Esophagus squamous epithelium (tissue), 5 donors: Measurements from ENCODE around the gene LRRC3B. TPM values are rescaled to one million over a fixed set of nuclear protein-coding genes. Genes with fewer than 3 reads are reported as not detected.

Experiments
- DNase-seq: peaks from one replicate; lab custom pipeline; 2025; lab: John Stamatoyannopoulos, UW
- H3K27ac ChIP-seq, 4 donors: fragments of 200-600 bp; sonication (generic); one replicate each; pipeline ENCODE4 v1.5.1; 2016 to 2019; ENCODE audit warnings: mild to moderate bottlenecking in 1 of 4
- H3K27me3 ChIP-seq, 4 donors: fragments of 200-600 bp; sonication (generic); 1 replicate in 3 of 4; 2 replicates in 1 of 4; pipeline versions ENCODE4 v1.5.1 to v1.6.0; 2017 to 2021; ENCODE audit warnings: antibody characterized with exemption in 1 of 4
- H3K36me3 ChIP-seq, 3 donors: fragments of 200-600 bp; sonication (generic); one replicate each; pipeline ENCODE4 v1.5.1; 2016 to 2019
- H3K4me1 ChIP-seq, 3 donors: fragments of 200-600 bp; sonication (generic); one replicate each; pipeline ENCODE4 v1.5.1; 2017 to 2019
- H3K4me3 ChIP-seq, 4 donors: fragments of 200-600 bp; sonication (generic); 1 replicate in 3 of 4; 2 replicates in 1 of 4; pipeline ENCODE4 v1.5.1; 2016 to 2019; ENCODE audit warnings: mild to moderate bottlenecking in 2 of 4, moderate library complexity in 1 of 4
- H3K9me3 ChIP-seq, 3 donors: fragments of 200-600 bp; sonication (generic); one replicate each; pipeline ENCODE4 v1.5.1; 2016 to 2019
- POLR2A ChIP-seq, 4 donors: fragments of 450-650 bp; IDR thresholded peaks; one replicate each; pipeline ENCODE4 v1.6.1; 2017; ENCODE audit warnings: antibody characterized with exemption in 4 of 4, mild to moderate bottlenecking in 4 of 4, moderate library complexity in 3 of 4
- WGBS, 2 donors: methylation state at CpG; one replicate each; pipeline ENCODE4 v1.1.5; 2018; 5-methylcytosine and 5-hydroxymethylcytosine counted together
- intact Hi-C: fragments of 100-400 bp; cut with DNase I; formaldehyde crosslinking; loops from one replicate; pipeline ENCODE4 v1.15.0; 2022
- total RNA-seq, 4 donors: library from RNA; depleted of rRNA; stranded (reverse); fragments of >200 nt; gene quantifications; one replicate each; pipeline ENCODE4 v1.1.0, GENCODE V29; 2016
- TF ChIP-seq, protein P1 (sequence below), 6 experiments: fragments of 450-650 bp in 4 of 6; fragments of 200-600 bp in 2 of 6; sonication (generic) in 2 of 6; IDR thresholded peaks; one replicate each; pipeline ENCODE4 v1.5.1; 2016 to 2019; ENCODE audit warnings: antibody characterized with exemption in 6 of 6, mild to moderate bottlenecking in 4 of 6, moderate library complexity in 4 of 6
- donor health status: DM: yes; HTN: yes; CAD: no.

The LRRC3B gene
- total RNA-seq, 4 donors from 2014 or later = 0.57 TPM; not detected in 3

DNA sequence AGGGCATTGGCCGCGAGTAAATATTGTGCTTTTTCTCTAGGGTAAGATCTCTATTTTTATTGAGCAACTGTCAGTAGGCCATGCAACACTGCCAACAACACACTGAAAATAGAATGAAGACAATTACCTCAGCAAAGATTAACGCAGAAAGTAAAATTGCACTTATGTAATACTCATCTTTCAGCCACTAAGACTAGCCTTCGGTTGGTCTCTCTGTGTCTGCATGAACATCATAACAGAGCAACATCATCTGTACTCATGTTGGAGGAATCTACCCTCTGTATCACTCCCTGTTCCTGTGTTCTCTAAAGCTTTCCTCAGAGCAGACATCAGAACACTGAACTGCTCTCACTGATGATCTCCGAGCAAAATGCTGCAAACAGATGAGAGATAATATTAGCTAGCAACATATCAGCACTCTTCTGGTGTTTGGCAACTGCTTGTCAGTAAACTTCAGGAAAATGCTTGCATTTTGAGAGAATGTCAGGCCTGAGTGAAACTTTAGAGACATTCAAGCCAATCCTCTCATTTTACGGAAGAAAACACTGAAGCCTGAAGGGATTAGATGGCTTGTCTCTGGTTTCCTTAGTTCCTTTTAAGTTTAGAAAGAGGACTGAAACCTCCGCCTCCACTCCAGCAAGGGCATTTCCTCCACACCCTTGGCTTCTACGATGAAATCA, 8.4 kb upstream of the LRRC3B start:
- Histone ChIP-seq H3K36me3 (no peaks in the 10 kb centered on the region), H3K4me3 (no peak overlapping the region), H3K27ac (peak overlapping the region in 3 of 4 donors; percentile 15 to 53 (median 32)), H3K27me3 (peaks cover 0 to 4% (median 0%) of the 10 kb centered on the region in 4 donors), H3K4me1 (peaks cover 0 to 8% (median 0%) of the 10 kb centered on the region in 3 donors), H3K9me3 (no peaks in the 10 kb centered on the region)
- intact Hi-C loops = no loop called here
- no peak for TF ChIP-seq POLR2A (IDR thresholded peaks at IDR 0.05)
- TF ChIP-seq, protein P1, sequence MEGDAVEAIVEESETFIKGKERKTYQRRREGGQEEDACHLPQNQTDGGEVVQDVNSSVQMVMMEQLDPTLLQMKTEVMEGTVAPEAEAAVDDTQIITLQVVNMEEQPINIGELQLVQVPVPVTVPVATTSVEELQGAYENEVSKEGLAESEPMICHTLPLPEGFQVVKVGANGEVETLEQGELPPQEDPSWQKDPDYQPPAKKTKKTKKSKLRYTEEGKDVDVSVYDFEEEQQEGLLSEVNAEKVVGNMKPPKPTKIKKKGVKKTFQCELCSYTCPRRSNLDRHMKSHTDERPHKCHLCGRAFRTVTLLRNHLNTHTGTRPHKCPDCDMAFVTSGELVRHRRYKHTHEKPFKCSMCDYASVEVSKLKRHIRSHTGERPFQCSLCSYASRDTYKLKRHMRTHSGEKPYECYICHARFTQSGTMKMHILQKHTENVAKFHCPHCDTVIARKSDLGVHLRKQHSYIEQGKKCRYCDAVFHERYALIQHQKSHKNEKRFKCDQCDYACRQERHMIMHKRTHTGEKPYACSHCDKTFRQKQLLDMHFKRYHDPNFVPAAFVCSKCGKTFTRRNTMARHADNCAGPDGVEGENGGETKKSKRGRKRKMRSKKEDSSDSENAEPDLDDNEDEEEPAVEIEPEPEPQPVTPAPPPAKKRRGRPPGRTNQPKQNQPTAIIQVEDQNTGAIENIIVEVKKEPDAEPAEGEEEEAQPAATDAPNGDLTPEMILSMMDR (IDR thresholded peaks at IDR 0.05) = no peak
- WGBS, 2 donors = 47 to 54% methylated on average over 8 of the region's 8 CpGs
- DNase-seq = no peak

DNA sequence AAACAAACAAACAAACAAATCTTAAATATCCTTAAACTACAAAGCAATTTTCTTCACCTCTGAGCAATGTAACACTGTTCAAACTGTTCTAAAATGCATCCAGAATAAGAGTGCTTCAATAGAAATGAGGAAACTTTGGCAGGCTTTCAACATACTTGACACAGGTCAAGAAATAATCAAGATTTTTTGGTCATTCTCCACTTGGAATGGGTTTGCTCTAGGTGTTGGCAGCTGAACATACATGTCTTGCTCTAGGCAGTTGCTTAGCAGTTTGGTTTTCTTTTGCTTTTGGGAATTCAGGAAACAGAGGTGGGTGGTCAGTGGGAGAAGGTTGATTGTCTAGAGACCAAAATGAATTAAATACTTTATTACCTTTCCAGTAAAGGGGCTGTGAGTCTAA, 1.4 kb upstream of the LRRC3B start:
- Histone ChIP-seq H3K4me1 (peaks cover 9 to 32% (median 13%) of the 10 kb centered on the region in 3 donors), H3K27me3 (peaks cover 0 to 66% (median 1%) of the 10 kb centered on the region in 4 donors), H3K36me3 (no peaks in the 10 kb centered on the region), H3K4me3 (no peak overlapping the region), H3K27ac (no peak overlapping the region), H3K9me3 (no peaks in the 10 kb centered on the region)
- no peak for DNase-seq
- intact Hi-C loops = no loop called here
- no peak for TF ChIP-seq POLR2A (IDR thresholded peaks at IDR 0.05)
- TF ChIP-seq, protein P1 (IDR thresholded peaks at IDR 0.05) = no peak

- intact Hi-C loops = no loop called here
- TF ChIP-seq POLR2A (IDR thresholded peaks at IDR 0.05) = no peak
- TF ChIP-seq, protein P1 (IDR thresholded peaks at IDR 0.05) = no peak
- Histone ChIP-seq H3K4me1 (peaks cover 9 to 32% (median 13%) of the 10 kb centered on the region in 3 donors), H3K36me3 (no peaks in the 10 kb centered on the region), H3K4me3 (peak overlapping the region in 3 of 4 donors; percentile 33 to 65 (median 48)), H3K27me3 (peaks cover 0 to 66% (median 1%) of the 10 kb centered on the region in 4 donors), H3K27ac (peak overlapping the region in 1 of 4 donors; percentile 44), H3K9me3 (no peaks in the 10 kb centered on the region)
- DNase-seq = no peak
- 20 to 25% methylated on average over 19 to 21 of the region's 25 CpGs for WGBS, 2 donors
Observed at GRCh38 chr3:26621906-26622620, 509 bp upstream of the LRRC3B start.

- peaks cover 9 to 32% (median 13%) of the 10 kb centered on the region in 3 donors for H3K4me1 ChIP-seq
- no peak for TF ChIP-seq POLR2A (IDR thresholded peaks at IDR 0.05)
- TF ChIP-seq, protein P1 (IDR thresholded peaks at IDR 0.05) = no peak
- 4 to 5% methylated on average over 19 to 28 of the region's 33 CpGs for WGBS, 2 donors
- H3K4me3 ChIP-seq = peak overlapping the region in 3 of 4 donors; percentile 33 to 65 (median 48)
- peaks cover 0 to 66% (median 1%) of the 10 kb centered on the region in 4 donors for H3K27me3 ChIP-seq
- intact Hi-C loops = no loop called here
- DNase-seq = no peak
- no peaks in the 10 kb centered on the region for H3K36me3 ChIP-seq
- H3K9me3 ChIP-seq = no peaks in the 10 kb centered on the region
- peak overlapping the region in 1 of 4 donors; percentile 44 for H3K27ac ChIP-seq
Observed at GRCh38 chr3:26623419-26624208, 1.0 kb downstream of the LRRC3B start.
